GM12875 (cell line): ENCODE data around the gene MAML3.

Source experiments
- H3K4me3 ChIP-seq: one replicate; pipeline ENCODE4 v1.5.1; 2011; ENCODE audit warnings: low read depth, low read length, control low read depth
- TF ChIP-seq, protein P1 (sequence below): IDR thresholded peaks from 2 replicates; pipeline ENCODE4 v1.5.1; 2011; ENCODE audit warnings: low read depth, mild to moderate bottlenecking, control low read depth, inconsistent platforms, low read length, moderate library complexity, borderline replicate concordance; ENCODE audit not compliant: insufficient read depth

Gene MAML3

GRCh38 chr4:139896091-139896604 lies 257.8 kb downstream of the MAML3 start:
- TF ChIP-seq, protein P1, sequence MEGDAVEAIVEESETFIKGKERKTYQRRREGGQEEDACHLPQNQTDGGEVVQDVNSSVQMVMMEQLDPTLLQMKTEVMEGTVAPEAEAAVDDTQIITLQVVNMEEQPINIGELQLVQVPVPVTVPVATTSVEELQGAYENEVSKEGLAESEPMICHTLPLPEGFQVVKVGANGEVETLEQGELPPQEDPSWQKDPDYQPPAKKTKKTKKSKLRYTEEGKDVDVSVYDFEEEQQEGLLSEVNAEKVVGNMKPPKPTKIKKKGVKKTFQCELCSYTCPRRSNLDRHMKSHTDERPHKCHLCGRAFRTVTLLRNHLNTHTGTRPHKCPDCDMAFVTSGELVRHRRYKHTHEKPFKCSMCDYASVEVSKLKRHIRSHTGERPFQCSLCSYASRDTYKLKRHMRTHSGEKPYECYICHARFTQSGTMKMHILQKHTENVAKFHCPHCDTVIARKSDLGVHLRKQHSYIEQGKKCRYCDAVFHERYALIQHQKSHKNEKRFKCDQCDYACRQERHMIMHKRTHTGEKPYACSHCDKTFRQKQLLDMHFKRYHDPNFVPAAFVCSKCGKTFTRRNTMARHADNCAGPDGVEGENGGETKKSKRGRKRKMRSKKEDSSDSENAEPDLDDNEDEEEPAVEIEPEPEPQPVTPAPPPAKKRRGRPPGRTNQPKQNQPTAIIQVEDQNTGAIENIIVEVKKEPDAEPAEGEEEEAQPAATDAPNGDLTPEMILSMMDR = no peak
- no peak overlapping the region for H3K4me3 ChIP-seq

DNA sequence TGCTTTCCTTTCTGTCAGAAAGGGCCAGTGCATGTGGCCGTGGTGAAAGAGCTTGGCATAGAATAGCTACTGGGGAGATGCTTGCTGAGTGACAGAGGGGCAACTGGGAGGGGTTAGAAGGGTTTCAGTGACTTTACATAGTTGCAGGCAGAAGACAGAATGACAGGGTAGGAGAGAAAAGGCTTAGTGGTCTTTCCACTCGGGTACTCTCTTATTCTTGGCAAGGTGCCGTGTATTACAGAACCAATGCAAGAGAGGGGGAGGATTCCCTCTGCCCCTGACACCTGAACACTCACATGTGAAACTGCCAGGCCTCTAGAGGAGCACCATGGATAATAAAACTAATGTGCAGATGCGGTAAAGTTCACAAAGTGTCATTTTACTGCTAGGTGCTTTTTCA lies 260.2 kb downstream of the MAML3 start:
- TF ChIP-seq, protein P1 = no peak
- no peak overlapping the region for H3K4me3 ChIP-seq

DNA sequence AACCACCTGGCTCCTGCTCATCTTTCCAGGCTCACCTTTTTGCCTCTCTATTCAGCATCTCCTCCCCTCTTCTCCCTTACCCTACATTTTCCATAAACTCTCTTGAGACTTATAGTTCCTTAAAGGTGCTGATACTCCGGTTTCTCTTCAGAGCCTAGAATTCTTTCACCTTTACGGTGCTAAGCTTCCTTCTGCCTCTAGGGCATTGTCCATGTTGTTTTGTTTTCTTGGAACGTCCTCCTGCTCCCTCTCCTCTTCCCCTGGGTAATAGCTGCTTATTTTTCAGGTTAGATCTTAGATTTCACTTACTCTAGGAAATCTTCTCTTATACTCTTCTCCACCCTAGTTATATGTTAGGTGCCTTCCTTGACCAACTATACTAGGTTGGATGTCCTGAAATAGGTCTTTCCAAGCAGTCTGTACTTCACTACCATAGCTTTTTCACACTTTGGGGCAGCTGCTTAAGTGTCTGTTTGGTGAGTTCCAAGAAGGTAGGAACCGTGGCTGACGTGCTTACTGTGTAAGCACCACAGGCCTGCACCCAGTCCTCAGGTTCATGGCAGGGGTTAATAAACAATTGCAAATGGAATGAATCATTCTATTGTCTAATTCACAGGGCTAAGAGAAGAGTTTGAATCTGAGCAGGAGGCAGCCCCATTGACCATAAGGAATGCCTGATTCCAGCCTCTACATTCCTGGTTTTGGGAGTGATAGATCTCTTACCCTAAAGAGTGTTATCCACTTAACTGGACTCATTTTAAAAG lies 260.8 kb downstream of the MAML3 start:
- TF ChIP-seq, protein P1 = no peak
- H3K4me3 ChIP-seq = no peak overlapping the region

DNA sequence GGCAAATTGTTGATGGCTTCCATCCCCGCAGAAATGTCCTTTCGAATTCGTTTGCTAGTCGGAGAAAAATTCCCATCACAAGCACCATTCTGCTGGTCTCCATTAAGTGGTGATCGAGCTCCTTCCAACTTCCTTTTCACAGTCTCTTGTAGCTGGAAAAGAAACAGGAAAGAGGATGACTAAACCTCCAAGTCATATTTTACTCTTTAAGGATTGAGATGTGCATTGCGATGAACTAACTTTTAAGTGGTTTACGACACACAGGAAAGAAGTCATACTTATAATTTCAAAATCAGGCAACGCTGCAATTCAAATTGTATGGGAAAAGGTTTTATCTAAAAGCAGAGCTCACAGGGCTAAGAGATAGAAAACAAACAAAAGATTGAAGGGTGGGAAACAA lies 263.2 kb downstream of the MAML3 start:
- no peak overlapping the region for H3K4me3 ChIP-seq

DNA sequence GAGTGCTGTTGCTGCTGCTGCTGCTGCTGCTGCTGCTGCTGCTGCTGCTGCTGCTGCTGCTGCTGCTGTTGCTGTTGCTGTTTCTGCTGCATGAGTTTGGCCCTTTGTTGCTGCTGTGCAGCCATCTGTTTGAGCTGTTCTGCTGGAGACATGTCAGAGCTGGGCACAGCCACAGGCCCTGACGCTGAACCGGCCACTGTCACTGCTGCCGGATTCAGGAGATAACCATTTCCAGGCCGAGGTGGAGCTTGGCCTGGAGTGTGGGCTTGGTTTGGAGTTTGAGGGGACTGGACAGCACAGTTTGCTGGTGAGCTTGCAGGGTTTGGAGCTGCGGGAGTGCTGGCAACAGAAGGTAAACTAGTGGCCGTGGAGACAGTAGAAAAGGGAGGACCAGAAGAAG lies 264.1 kb downstream of the MAML3 start:
- no peak overlapping the region for H3K4me3 ChIP-seq
- TF ChIP-seq, protein P1 = no peak

More for the DNA sequence above, 263.2 kb downstream of the MAML3 start:
- TF ChIP-seq, protein P1 = no peak

DNA sequence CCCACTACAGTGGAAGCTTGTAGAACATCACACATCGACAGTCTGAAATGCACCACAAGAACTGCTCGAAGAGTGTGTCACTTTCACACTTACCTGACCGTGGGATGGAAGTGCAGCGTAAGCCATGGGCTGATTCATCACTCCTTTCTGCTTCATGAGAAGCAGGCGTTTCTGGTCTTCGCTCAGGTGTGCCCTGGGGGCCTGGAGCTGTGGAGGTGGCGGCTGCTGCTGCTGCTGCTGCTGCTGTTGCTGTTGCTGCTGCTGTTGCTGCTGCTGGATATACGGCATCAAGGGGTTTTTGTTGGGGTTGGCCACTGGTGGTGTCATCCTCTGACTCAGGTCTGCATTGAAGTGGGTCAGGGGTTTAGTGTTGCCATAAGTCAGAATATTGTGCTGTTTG lies 264.7 kb downstream of the MAML3 start:
- TF ChIP-seq, protein P1 = no peak
- no peak overlapping the region for H3K4me3 ChIP-seq
